Measurements from ENCODE around the gene FIBCD1. TPM values are rescaled to one million over a fixed set of nuclear protein-coding genes. Genes with fewer than 3 reads are reported as not detected.

Gene FIBCD1
- total and polyA plus RNA-seq, 2 experiments from 2014 or later, result 4.4 to 5.6 TPM

- DNase-seq (ENCODE audit: low spot score), result no peak
- no peak for ATAC-seq
- Histone ChIP-seq H3K4me2 (no peak overlapping the region), H3K27ac (ENCODE audit: low read depth) (no peak overlapping the region), H4K20me1 (replicated peaks; ENCODE audit: insufficient read depth) (0 out of 2 replicates have a peak, but pooled peaks cover 6% of the 10 kb centered on the region), H3K27me3 (ENCODE audit: insufficient read depth) (no peaks in the 10 kb centered on the region), H3F3A (replicated peaks; ENCODE audit: low read depth) (no peaks in the 10 kb centered on the region), H3K79me2 (replicated peaks; ENCODE audit: insufficient read depth) (no peaks in the 10 kb centered on the region), H2AFZ (no peak overlapping the region), H3K4me3 (no peak overlapping the region), H3K4me1 (ENCODE audit: insufficient read depth) (no peaks in the 10 kb centered on the region), H3K9me2 (ENCODE audit: insufficient read depth) (no peaks in the 10 kb centered on the region), H3K36me3 (ENCODE audit: insufficient read depth) (peaks cover 43% of the 10 kb centered on the region)
- peaks cover 9% of the 10 kb centered on the region for H3K27me3 Mint-ChIP-seq (ENCODE audit: insufficient read depth, low read depth, poor library complexity)
- TF ChIP-seq ZNF331 (CRISPR knock-in tag; IDR thresholded peaks at IDR 0.05; ENCODE audit: low read depth), result no peak
- no peak for TF ChIP-seq STAT1 (IDR thresholded peaks at IDR 0.05; ENCODE audit: unreplicated experiment)
- TF ChIP-seq ETS1 (IDR thresholded peaks at IDR 0.05), result no peak
- TF ChIP-seq CREB1 (CRISPR knock-in tag; IDR thresholded peaks at IDR 0.05; ENCODE audit: low read depth), result no peak
- no peak for TF ChIP-seq ZNF114 (CRISPR knock-in tag; IDR thresholded peaks at IDR 0.05)
- no peak for TF ChIP-seq ZNF462 (CRISPR knock-in tag; IDR thresholded peaks at IDR 0.05)
- no peak for TF ChIP-seq NANOG (IDR thresholded peaks at IDR 0.05; ENCODE audit: borderline replicate concordance)
- TF ChIP-seq EZH2 (IDR thresholded peaks at IDR 0.05; ENCODE audit: low read depth, unreplicated experiment), result no peak
- TF ChIP-seq REST (IDR thresholded peaks at IDR 0.05; ENCODE audit: unreplicated experiment), result no peak
- H3K36me3 Mint-ChIP-seq (ENCODE audit: low read depth), result peaks cover 69% of the 10 kb centered on the region
- no peak overlapping the region for H3K4me3 Mint-ChIP-seq
- H3K4me1 Mint-ChIP-seq, result peaks cover 7% of the 10 kb centered on the region; the same call in 1 of the 3 replicates
- H3K27ac Mint-ChIP-seq, result peak overlapping the region; percentile 86
- H3K9me3 Mint-ChIP-seq, result no peaks in the 10 kb centered on the region
Observed at GRCh38 chr9:130884542-130885483, 54.2 kb downstream of the FIBCD1 start.

All from GM23338 (cell line).